ENCODE measurements around the gene LTK.

LTK gene

DNA sequence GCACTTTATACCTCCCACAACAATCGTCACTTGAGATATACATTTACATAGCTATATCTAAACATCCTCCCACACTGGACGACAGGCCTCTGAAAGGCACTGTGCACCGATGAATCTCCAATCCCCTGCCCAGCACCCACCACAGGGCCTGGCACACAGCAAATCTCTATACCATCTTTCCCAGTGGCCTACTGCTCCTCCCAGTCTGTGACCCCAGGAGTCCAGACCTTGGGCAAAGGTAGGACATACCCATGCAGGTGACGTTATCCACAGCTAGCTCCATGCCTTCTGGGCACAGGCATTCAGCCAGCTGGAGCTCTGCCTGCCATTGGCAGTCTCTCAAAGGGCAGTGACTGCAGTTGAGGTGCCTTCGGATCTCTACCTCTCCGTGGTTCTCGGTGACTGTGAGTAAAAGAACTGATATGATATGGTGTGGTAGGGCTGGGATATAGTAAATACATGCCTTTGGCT is 5.8 kb downstream of the LTK start:
- Histone ChIP-seq H3K4me2 (ENCODE audit: insufficient read depth, low read length) (no peak overlapping the region), H3K79me2 (ENCODE audit: insufficient read depth, low read length) (no peaks in the 10 kb centered on the region), H3K27ac (ENCODE audit: low read length) (no peak overlapping the region), H3K4me1 (ENCODE audit: insufficient read depth, low read length) (no peaks in the 10 kb centered on the region), H3K9ac (ENCODE audit: low read depth, low read length) (no peak overlapping the region), H3K4me3 (ENCODE audit: low read depth in 1 of 2, low read length in 2 of 2) (no peak overlapping the region), H3K9me3 (ENCODE audit: insufficient read depth, low read length, severe bottlenecking) (no peaks in the 10 kb centered on the region), H3K36me3 (ENCODE audit: insufficient read depth, low read length) (no peaks in the 10 kb centered on the region), H3K27me3 (ENCODE audit: insufficient read depth, low read length, poor library complexity) (no peaks in the 10 kb centered on the region), H4K20me1 (ENCODE audit: insufficient read depth, low read length) (no peaks in the 10 kb centered on the region), H2AFZ (ENCODE audit: low read depth, low read length) (no peak overlapping the region)
- no peak for TF ChIP-seq EZH2 (IDR thresholded peaks at IDR 0.05; ENCODE audit: borderline replicate concordance, low read depth, low read length, severe bottlenecking)
- TF ChIP-seq, protein P1, sequence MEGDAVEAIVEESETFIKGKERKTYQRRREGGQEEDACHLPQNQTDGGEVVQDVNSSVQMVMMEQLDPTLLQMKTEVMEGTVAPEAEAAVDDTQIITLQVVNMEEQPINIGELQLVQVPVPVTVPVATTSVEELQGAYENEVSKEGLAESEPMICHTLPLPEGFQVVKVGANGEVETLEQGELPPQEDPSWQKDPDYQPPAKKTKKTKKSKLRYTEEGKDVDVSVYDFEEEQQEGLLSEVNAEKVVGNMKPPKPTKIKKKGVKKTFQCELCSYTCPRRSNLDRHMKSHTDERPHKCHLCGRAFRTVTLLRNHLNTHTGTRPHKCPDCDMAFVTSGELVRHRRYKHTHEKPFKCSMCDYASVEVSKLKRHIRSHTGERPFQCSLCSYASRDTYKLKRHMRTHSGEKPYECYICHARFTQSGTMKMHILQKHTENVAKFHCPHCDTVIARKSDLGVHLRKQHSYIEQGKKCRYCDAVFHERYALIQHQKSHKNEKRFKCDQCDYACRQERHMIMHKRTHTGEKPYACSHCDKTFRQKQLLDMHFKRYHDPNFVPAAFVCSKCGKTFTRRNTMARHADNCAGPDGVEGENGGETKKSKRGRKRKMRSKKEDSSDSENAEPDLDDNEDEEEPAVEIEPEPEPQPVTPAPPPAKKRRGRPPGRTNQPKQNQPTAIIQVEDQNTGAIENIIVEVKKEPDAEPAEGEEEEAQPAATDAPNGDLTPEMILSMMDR (IDR thresholded peaks at IDR 0.05; ENCODE audit: borderline replicate concordance, extremely low read depth, low read length, poor library complexity, severe bottlenecking): no peak
- ATAC-seq (ENCODE audit: insufficient read depth, low read depth) (no peak), DNase-seq (no peak)

DNA sequence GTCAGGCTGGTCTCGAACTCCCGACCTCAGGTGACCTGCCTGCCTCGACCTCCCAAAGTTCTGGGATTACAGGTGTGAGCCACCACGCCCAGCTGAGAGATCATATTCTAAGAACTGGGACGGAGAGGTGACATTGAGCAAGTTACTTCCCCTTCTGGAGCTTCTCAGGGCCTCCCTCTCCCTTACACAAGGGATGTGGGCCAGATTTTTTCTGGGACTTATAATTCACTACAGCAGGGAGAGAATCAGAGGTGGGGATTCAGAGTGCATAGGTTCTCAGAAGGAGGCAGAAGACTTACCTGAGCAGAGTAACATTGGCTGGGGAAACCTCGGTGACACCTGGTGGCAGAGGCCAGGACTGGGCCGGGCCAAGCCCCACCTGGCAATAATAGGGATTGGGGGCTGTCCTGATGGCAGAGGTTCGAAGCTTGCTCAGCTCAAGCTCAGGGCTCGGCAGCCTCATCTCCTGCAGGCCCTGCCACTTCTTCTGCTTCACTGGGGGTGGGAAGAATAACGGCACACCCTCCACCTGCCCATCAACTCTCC is 6.8 kb downstream of the LTK start:
- Histone ChIP-seq H3K27me3 (ENCODE audit: insufficient read depth, low read length, poor library complexity) (no peaks in the 10 kb centered on the region), H3K27ac (ENCODE audit: low read length) (no peak overlapping the region)
- DNase-seq: no peak

DNA sequence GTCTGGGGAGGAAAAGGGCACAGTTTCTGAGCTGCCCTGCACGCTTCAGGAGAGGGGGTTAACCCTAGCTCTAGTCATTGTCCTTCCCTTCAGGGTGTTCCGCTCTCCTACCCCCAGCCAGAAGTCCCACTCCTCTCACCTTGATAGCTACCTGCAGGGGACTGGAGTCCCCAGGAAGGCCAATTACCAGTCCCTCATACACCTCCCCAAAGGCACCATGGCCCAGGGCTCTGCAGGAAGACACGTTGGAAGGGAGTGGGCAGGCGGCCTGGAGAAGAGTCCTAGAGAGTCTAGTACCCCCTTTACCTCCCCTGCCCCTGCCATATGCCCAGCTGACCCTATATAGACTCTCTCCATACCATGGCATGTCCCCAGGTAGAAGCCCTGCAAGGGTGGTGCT is 7.9 kb downstream of the LTK start:
- no peak for DNase-seq
- Histone ChIP-seq H3K9ac (ENCODE audit: low read depth, low read length) (no peak overlapping the region), H3K4me1 (ENCODE audit: insufficient read depth, low read length) (no peaks in the 10 kb centered on the region), H3K79me2 (ENCODE audit: insufficient read depth, low read length) (no peaks in the 10 kb centered on the region), H3K36me3 (ENCODE audit: insufficient read depth, low read length) (no peaks in the 10 kb centered on the region), H4K20me1 (ENCODE audit: insufficient read depth, low read length) (no peaks in the 10 kb centered on the region), H3K27me3 (ENCODE audit: insufficient read depth, low read length, poor library complexity) (no peaks in the 10 kb centered on the region), H3K4me3 (ENCODE audit: low read depth in 1 of 2, low read length in 2 of 2) (no peak overlapping the region), H2AFZ (ENCODE audit: low read depth, low read length) (no peak overlapping the region), H3K4me2 (ENCODE audit: insufficient read depth, low read length) (no peak overlapping the region), H3K27ac (ENCODE audit: low read length) (no peak overlapping the region), H3K9me3 (ENCODE audit: insufficient read depth, low read length, severe bottlenecking) (no peaks in the 10 kb centered on the region)
- ATAC-seq (ENCODE audit: insufficient read depth, low read depth): no peak
- no peak for TF ChIP-seq EZH2 (IDR thresholded peaks at IDR 0.05; ENCODE audit: borderline replicate concordance, low read depth, low read length, severe bottlenecking)
- TF ChIP-seq, protein P1 (IDR thresholded peaks at IDR 0.05; ENCODE audit: borderline replicate concordance, extremely low read depth, low read length, poor library complexity, severe bottlenecking): no peak

More for the DNA sequence above, 6.8 kb downstream of the LTK start:
- Histone ChIP-seq H3K4me3 (ENCODE audit: low read depth in 1 of 2, low read length in 2 of 2) (no peak overlapping the region), H2AFZ (ENCODE audit: low read depth, low read length) (no peak overlapping the region), H4K20me1 (ENCODE audit: insufficient read depth, low read length) (no peaks in the 10 kb centered on the region), H3K4me1 (ENCODE audit: insufficient read depth, low read length) (no peaks in the 10 kb centered on the region), H3K9me3 (ENCODE audit: insufficient read depth, low read length, severe bottlenecking) (no peaks in the 10 kb centered on the region), H3K36me3 (ENCODE audit: insufficient read depth, low read length) (no peaks in the 10 kb centered on the region), H3K9ac (ENCODE audit: low read depth, low read length) (no peak overlapping the region), H3K4me2 (ENCODE audit: insufficient read depth, low read length) (no peak overlapping the region), H3K79me2 (ENCODE audit: insufficient read depth, low read length) (no peaks in the 10 kb centered on the region)
- no peak for ATAC-seq (ENCODE audit: insufficient read depth, low read depth)
- TF ChIP-seq, protein P1 (IDR thresholded peaks at IDR 0.05; ENCODE audit: borderline replicate concordance, extremely low read depth, low read length, poor library complexity, severe bottlenecking): peak; percentile 18
- TF ChIP-seq EZH2 (IDR thresholded peaks at IDR 0.05; ENCODE audit: borderline replicate concordance, low read depth, low read length, severe bottlenecking): no peak
